RCC 7860 (cell line): ENCODE data around the gene LDLR.
"Not testable (repeated sequence)": the region's sequence is repeated elsewhere in the genome, so short reads cannot be mapped to it uniquely, and the experiment has no call there.

ENCODE experiments used
- DNase-seq: peaks from one replicate; pipeline ENCODE4 v3.0.0-alpha.2; 2015; ENCODE audit warnings: low spot score
- FAIRE-seq: peaks from 2 replicates; lab custom pipeline; 2012; peaks lifted over from hg19 to GRCh38; lab: Jason Lieb, UNC

Gene LDLR

DNA sequence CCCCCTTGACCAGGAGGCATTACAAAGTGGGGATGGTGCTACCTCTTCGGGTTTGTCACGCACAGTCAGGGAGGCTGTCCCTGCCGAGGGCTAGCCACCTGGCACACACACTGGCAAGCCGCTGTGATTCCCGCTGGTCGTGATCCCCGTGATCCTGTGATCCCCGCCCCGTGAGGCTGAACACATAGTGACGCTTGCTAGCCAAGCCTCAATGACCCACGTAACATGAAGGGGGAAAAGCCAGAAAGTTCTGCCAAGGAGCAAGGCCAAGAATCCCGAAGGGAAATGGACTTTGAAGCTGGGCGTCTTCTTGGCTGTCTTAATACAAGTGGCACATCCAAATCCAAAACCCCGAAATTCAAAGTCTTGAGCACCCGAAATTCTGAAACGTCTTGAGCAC is 13.7 kb downstream of the LDLR start:
- FAIRE-seq (no peak), DNase-seq (no peak)

DNA sequence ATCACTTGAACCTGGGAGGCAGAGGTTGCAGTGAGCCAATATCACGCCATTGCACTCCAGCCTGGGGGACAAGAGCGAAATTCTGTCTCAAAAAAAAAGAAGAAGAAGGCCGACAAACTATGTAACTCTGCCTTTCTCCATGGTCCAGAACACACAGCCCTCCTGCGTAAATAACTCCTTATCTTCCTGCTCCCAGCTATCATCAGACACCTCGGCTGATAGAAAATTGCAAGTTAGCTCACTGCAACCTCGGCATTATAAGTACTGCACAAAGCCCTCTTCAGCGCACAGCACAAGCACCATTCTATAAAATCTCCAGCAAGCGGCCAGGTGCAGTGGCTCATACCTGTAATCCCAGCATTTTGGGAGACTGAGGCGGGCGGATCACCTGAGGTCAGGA is 14.4 kb downstream of the LDLR start:
- not testable (repeated sequence) for DNase-seq, FAIRE-seq

DNA sequence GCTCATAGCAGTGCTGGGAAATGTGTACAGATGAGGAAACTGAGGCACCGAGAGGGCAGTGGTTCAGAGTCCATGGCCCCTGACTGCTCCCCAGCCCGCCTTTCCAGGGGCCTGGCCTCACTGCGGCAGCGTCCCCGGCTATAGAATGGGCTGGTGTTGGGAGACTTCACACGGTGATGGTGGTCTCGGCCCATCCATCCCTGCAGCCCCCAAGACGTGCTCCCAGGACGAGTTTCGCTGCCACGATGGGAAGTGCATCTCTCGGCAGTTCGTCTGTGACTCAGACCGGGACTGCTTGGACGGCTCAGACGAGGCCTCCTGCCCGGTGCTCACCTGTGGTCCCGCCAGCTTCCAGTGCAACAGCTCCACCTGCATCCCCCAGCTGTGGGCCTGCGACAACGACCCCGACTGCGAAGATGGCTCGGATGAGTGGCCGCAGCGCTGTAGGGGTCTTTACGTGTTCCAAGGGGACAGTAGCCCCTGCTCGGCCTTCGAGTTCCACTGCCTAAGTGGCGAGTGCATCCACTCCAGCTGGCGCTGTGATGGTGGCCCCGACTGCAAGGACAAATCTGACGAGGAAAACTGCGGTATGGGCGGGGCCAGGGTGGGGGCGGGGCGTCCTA is 15.9 kb downstream of the LDLR start:
- no peak for FAIRE-seq
- no peak for DNase-seq

DNA sequence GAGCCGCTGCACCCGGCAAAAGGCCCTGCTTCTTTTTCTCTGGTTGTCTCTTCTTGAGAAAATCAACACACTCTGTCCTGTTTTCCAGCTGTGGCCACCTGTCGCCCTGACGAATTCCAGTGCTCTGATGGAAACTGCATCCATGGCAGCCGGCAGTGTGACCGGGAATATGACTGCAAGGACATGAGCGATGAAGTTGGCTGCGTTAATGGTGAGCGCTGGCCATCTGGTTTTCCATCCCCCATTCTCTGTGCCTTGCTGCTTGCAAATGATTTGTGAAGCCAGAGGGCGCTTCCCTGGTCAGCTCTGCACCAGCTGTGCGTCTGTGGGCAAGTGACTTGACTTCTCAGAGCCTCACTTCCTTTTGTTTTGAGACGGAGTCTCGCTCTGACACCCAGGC is 17.2 kb downstream of the LDLR start:
- DNase-seq: no peak
- FAIRE-seq: no peak

DNA sequence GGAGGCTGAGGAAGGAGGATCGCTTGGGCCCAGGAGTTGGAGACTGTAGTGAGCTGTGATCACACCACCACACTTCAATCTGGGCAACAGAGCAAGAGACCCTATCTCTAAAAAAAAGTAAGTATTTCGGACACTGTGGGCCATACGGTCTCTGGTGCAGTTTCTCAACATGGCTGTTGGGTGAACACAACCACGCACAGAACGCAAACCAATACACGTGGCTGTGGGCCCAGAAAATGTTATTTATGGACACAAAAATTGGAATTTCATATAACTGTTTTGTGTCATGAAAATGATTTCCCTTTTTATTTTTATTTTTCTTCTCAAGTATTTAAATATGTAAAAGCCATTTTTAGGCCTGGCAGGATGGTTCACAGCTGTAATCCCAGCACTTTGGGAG is 19.5 kb downstream of the LDLR start:
- no peak for DNase-seq
- no peak for FAIRE-seq

DNA sequence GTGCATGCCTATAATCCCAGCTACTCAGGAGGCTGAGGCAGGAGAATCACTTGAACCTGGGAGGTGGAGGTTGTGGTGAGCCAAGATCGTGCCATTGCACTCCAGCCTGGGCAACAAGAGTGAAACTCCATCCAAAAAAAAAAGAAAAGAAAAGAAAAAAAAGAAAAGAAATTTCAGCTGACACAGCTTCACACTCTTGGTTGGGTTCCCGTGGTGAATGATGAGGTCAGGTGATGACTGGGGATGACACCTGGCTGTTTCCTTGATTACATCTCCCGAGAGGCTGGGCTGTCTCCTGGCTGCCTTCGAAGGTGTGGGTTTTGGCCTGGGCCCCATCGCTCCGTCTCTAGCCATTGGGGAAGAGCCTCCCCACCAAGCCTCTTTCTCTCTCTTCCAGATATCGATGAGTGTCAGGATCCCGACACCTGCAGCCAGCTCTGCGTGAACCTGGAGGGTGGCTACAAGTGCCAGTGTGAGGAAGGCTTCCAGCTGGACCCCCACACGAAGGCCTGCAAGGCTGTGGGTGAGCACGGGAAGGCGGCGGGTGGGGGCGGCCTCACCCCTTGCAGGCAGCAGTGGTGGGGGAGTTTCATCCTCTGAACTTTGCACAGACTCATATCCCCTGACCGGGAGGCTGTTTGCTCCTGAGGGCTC is 22.0 kb downstream of the LDLR start:
- FAIRE-seq (no peak), DNase-seq (no peak)

DNA sequence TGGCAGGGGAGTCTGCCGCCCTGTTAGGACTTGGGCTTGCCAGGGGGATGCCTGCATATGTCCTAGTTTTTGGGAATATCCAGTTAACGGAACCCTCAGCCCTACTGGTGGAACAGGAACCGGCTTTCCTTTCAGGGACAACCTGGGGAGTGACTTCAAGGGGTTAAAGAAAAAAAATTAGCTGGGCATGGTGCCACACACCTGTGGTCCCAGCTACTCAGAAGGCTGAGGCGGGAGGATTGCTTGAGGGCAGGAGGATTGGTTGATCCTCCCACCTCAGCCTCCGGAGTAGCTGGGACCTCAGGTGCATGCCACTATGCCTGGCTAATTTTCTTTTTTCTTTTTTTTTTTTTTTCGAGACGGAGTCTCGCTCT is 22.5 kb downstream of the LDLR start:
- FAIRE-seq (no peak), DNase-seq (no peak)

DNA sequence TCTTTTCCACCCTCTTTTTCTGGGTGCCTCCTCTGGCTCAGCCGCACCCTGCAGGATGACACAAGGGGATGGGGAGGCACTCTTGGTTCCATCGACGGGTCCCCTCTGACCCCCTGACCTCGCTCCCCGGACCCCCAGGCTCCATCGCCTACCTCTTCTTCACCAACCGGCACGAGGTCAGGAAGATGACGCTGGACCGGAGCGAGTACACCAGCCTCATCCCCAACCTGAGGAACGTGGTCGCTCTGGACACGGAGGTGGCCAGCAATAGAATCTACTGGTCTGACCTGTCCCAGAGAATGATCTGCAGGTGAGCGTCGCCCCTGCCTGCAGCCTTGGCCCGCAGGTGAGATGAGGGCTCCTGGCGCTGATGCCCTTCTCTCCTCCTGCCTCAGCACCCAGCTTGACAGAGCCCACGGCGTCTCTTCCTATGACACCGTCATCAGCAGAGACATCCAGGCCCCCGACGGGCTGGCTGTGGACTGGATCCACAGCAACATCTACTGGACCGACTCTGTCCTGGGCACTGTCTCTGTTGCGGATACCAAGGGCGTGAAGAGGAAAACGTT is 24.0 kb downstream of the LDLR start:
- no peak for FAIRE-seq
- no peak for DNase-seq

DNA sequence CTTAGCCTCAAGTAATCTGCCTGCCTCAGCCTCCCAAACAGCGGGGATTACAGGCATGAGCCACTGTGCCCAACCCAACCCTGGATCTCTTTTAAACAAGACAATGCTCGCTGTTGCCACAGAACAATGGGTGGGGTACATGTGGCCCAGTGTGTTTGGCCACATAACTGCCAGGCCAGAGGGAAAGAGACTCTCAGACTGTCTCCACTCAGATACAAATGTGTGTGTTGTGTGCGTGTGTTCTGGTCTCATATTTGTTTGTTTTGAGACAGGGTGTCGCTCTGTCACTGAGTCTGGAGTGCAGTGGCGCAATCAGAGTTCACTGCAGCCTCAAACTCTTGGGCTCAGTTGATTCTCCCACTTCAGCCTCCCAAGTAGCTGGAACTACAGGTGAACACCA is 25.8 kb downstream of the LDLR start:
- DNase-seq (no peak), FAIRE-seq (no peak)

DNA sequence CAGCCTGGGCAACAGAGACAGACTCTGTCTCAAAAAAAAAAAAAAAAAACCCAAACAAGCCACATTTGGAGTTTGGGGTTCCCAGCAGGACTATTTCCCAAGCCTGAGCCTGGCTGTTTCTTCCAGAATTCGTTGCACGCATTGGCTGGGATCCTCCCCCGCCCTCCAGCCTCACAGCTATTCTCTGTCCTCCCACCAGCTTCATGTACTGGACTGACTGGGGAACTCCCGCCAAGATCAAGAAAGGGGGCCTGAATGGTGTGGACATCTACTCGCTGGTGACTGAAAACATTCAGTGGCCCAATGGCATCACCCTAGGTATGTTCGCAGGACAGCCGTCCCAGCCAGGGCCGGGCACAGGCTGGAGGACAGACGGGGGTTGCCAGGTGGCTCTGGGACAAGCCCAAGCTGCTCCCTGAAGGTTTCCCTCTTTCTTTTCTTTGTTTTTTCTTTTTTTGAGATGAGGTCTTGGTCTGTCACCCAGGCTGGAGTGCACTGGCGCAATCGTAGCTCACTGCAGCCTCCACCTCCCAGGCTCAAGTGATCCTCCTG is 26.7 kb downstream of the LDLR start:
- no peak for FAIRE-seq
- DNase-seq: no peak

DNA sequence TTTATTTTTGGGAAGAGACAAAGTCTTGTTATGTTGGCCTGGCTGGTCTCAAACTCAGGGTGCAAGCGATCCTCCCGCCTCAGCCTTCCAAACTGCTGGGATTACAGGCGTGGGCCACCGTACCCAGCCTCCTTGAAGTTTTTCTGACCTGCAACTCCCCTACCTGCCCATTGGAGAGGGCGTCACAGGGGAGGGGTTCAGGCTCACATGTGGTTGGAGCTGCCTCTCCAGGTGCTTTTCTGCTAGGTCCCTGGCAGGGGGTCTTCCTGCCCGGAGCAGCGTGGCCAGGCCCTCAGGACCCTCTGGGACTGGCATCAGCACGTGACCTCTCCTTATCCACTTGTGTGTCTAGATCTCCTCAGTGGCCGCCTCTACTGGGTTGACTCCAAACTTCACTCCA is 27.2 kb downstream of the LDLR start:
- no peak for FAIRE-seq

DNA sequence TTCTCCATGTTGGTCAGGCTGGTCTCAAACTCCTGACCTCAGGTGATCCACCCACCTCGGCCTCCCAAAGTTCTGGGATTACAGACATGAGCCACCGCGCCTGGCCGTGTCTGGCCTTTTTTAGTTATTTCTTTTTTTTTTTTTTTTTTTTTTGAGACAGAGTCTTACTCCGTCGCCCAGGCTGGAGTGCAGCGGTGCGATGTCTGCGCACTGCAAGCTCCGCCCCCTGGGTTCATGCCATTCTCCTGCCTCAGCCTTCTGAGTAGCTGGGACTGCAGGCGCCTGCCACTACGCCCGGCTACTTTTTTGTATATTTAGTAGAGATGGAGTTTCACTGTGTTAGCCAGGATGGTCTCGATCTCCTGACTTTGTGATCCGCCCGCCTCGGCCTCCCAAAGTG is 32.7 kb downstream of the LDLR start:
- not testable (repeated sequence) for FAIRE-seq, DNase-seq

More for the DNA sequence above, 27.2 kb downstream of the LDLR start:
- no peak for DNase-seq

DNA sequence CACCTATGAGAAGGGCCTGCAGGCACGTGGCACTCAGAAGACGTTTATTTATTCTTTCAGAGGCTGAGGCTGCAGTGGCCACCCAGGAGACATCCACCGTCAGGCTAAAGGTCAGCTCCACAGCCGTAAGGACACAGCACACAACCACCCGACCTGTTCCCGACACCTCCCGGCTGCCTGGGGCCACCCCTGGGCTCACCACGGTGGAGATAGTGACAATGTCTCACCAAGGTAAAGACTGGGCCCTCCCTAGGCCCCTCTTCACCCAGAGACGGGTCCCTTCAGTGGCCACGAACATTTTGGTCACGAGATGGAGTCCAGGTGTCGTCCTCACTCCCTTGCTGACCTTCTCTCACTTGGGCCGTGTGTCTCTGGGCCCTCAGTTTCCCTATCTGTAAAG is 33.9 kb downstream of the LDLR start:
- DNase-seq (no peak), FAIRE-seq (no peak)

DNA sequence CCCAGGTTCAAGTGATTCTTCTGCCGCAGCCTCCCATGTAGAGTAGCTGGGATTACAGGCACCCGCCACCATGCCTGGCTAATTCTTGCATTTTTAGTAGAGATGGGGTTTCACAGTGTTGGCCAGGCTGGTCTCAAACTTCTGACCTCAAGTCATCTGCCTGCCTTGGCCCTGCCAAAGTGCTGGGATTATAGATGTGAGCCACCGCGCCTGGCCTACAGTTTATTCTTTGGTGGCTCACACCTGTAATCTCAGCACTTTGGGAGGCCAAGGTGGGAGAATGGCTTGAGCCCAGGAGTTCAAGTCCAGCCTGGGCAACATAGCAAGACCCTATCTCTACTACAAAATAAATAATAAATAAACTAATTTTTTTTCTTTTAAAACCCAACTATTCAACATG is 34.9 kb downstream of the LDLR start:
- FAIRE-seq, DNase-seq: not testable (repeated sequence)

DNA sequence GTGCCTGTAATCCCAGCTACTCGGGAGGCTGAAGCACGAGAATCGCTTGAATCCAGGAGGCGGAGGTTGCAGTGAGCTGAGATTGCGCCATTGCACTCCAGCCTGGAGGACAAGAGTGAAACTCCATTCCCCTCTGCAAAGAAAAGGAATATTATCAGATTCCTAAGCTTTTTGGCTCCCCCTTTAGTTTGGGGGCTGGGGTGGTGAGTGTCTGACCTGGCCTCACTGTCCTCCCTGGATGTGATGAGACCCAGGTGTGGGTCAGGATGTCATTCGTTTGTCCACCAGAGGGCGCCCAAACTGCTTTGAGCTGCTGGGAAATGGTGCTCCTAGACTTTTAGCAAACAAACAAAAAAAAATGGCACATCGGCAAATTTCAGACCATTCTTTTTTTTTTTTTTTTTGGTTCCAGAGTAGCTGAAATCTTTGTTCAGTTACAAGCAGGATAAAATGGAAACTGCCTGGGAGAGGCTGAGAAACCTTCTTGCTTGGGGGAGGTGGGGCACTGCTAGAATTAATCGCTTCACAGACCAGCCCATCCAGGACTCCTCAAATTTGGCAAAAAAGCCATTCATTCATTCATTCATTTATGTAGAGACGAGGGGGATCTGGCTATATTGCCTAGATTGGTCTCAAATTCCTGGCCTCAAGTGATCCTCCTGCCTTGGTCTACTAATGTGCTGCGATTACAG is 36.9 kb downstream of the LDLR start:
- FAIRE-seq (no peak), DNase-seq (peak; percentile 53)

DNA sequence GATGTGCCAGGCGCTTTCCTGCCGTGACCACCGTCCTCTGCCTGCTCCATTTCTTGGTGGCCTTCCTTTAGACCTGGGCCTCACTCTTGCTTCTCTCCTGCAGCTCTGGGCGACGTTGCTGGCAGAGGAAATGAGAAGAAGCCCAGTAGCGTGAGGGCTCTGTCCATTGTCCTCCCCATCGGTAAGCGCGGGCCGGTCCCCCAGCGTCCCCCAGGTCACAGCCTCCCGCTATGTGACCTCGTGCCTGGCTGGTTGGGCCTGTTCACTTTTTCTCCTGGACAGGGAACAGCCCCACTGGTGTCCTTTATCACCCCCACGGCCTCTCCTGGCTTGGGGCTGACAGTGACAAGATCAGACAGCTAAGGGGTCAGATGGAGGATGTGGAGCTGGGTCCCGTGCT is 38.6 kb downstream of the LDLR start:
- no peak for DNase-seq
- no peak for FAIRE-seq

DNA sequence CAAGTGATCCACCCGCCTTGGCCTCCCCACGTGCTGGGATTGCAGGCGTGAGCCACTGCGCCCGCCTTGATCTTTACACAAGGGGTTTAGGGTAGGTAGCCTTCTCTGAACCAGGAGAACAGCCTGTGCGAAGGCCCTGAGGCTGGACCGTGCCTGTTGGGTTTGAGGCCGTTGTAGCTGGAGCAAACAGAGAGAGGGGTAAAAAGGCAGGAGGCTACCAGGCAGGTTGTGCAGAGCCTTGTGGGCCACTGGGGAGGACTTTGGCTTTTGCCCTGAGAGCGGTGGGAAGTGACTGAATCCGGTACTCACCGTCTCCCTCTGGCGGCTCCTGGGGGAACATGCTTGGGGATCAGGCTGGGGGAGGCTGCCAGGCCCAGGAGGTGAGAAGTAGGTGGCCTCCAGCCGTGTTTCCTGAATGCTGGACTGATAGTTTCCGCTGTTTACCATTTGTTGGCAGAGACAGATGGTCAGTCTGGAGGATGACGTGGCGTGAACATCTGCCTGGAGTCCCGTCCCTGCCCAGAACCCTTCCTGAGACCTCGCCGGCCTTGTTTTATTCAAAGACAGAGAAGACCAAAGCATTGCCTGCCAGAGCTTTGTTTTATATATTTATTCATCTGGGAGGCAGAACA is 41.7 kb downstream of the LDLR start:
- DNase-seq: peak; percentile 56
- FAIRE-seq: no peak

DNA sequence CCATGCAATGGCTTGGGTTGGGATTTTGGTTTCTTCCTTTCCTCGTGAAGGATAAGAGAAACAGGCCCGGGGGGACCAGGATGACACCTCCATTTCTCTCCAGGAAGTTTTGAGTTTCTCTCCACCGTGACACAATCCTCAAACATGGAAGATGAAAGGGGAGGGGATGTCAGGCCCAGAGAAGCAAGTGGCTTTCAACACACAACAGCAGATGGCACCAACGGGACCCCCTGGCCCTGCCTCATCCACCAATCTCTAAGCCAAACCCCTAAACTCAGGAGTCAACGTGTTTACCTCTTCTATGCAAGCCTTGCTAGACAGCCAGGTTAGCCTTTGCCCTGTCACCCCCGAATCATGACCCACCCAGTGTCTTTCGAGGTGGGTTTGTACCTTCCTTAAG is 42.2 kb downstream of the LDLR start:
- no peak for DNase-seq
- no peak for FAIRE-seq

DNA sequence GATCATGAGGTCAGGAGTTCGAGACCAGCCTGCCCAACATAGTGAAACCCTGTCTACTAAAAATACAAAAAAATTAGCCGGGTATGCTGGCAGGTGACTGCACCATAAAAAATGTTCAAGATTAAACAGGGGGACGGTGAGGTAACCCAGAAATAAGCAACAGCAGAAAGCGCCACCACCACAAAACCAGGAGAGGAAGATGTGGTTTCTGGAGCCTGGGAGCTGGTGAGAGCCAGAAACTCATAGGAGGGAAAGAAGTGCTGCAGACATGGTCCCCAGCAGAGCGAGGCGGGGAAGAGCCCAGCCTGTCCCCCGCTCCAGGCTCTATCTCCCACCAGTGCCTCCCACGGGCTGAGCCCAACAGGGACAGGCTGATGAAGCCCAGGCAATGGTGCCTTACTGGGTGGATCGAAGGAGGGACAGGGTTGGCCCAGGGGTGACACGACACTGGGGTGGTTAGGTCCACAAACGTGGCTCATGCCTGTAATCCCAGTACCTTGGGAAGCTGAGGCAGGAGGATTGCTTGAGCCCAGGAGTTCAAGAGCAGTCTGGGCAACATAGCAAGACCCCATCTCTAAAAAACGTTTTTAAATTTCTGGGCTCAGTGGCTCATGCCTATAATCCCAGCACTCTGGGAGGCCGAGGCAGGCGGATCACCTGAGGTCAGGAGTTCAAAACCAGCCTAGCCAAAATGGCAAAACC is 47.3 kb downstream of the LDLR start:
- DNase-seq: no peak
- FAIRE-seq: no peak

DNA sequence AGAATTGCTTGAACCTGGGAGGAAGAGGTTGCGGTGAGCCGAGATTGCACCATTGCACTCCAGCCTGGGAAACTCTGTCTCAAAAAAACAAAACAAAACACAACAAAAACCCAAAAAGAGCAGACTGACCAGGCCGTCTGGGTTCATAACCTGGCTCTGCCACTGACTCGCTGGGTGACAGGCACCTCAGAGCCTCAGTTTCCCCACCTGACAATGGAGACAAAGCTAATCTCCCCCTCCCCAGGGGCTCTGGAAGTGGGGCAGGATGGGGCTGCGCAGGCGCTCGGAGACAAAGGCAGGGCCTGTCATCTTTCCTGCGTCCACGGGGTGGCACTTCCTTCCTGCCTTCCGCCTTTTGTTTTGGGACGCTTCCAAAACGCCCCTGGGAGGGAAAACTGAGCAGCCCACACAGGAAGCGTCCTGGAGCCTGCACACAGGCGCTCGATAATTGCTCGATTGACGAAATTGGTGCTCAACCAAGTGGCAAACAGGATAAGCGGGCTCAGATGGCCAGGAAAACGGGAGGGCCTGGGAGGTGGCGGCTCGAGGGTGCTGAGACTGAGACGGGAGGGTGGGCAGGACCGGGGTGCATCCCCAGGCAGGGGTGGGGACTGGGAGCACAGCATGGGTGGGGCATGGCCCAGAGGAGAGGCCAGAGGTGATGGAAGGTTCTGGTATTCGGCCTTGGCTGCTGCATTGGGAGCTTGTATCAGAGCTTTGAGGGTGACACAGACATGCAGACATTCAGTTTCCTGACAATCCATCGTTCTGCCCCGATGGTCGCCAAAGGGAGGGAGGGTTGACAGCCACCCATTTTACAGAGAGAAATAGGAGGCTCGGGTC is 48.5 kb downstream of the LDLR start:
- FAIRE-seq (peak; percentile 40), DNase-seq (peak; percentile 83)
